Activated CD4-positive, alpha-beta memory T cell treated with anti-CD3 and anti-CD28 coated beads for 36 hours (primary cell): ENCODE results near the gene CLPTM1L. TPM values are rescaled to one million over a fixed set of nuclear protein-coding genes. Genes with fewer than 3 reads are reported as not detected.
"Not testable (repeated sequence)": the region's sequence is repeated elsewhere in the genome, so short reads cannot be mapped to it uniquely, and the experiment has no call there.

ENCODE experiments used
- CTCF ChIA-PET: fragments of 350-600 bp; sonication (Branson Sonifier 250); formaldehyde crosslinking; loops from one replicate; lab custom pipeline; 2021; ENCODE audit warnings: antibody characterized with exemption, inconsistent platforms; lab: Charles Lee
- POLR2A ChIA-PET: fragments of 350-600 bp; sonication (Branson Sonifier 250); formaldehyde crosslinking; loops from one replicate; lab custom pipeline; 2021; ENCODE audit warnings: antibody characterized with exemption; lab: Charles Lee
- DNase-seq: peaks from one replicate; pipeline ENCODE4 v3.0.0-alpha.2; 2020
- H3K27ac Mint-ChIP-seq: one replicate; pipeline ENCODE4 v1.8.0; 2021; ENCODE audit warnings: mixed read lengths
- H3K27me3 Mint-ChIP-seq: one replicate; pipeline ENCODE4 v1.8.0; 2021; ENCODE audit warnings: mixed read lengths
- H3K36me3 Mint-ChIP-seq: one replicate; pipeline ENCODE4 v1.8.0; 2021; ENCODE audit warnings: mixed read lengths
- H3K4me1 Mint-ChIP-seq: one replicate; pipeline ENCODE4 v1.8.0; 2021; ENCODE audit warnings: low read depth, mixed read lengths
- H3K4me3 Mint-ChIP-seq: one replicate; pipeline ENCODE4 v1.8.0; 2021; ENCODE audit warnings: mild to moderate bottlenecking, mixed read lengths
- H3K9me3 Mint-ChIP-seq: one replicate; pipeline ENCODE4 v1.8.0; 2021; ENCODE audit warnings: mixed read lengths
- intact Hi-C: fragments of 100-400 bp; cut with micrococcal nuclease; formaldehyde crosslinking; loops from one replicate; pipeline ENCODE4 v1.15.1; 2023
- total RNA-seq, 2 experiments: library from RNA; stranded (reverse); gene quantifications; one replicate each; pipeline ENCODE4 v1.2.3, GENCODE V29; 2021

Gene CLPTM1L
- total RNA-seq, 2 experiments from 2014 or later = 70.1 to 72.9 TPM

- peak overlapping the region; percentile 85 for H3K27ac Mint-ChIP-seq
- H3K9me3 Mint-ChIP-seq = no peaks in the 10 kb centered on the region
- peak overlapping the region; percentile 87 for H3K4me3 Mint-ChIP-seq
- intact Hi-C loops = loop anchor here (2.0 to 10.0 kb wide), 3 partner anchors 29 to 49 kb away; partner anchors contain the start of gene TERT
- ChIA-PET POLR2A (interaction anchor here (0.6 to 1.5 kb wide), 5 partner anchors 10 to 50 kb away, joined by 3 to 5 read pairs (median 3); partner anchors contain the start of gene TERT), CTCF (interaction anchor here (0.7 to 2.0 kb wide), 4 partner anchors 27 to 250 kb away, joined by 3 to 7 read pairs (median 3); no protein-coding TSS in a partner anchor)
- peaks cover 28% of the 10 kb centered on the region for H3K4me1 Mint-ChIP-seq
- H3K27me3 Mint-ChIP-seq = no peaks in the 10 kb centered on the region
- H3K36me3 Mint-ChIP-seq = peaks cover 27% of the 10 kb centered on the region
- DNase-seq = peak; percentile 35
These were observed 683 bp downstream of the CLPTM1L start for GRCh38 chr5:1343931-1344901.

GRCh38 chr5:1343315-1343751 is 1.6 kb downstream of the CLPTM1L start:
- H3K9me3 Mint-ChIP-seq = no peaks in the 10 kb centered on the region
- no peak overlapping the region for H3K27ac Mint-ChIP-seq
- ChIA-PET POLR2A (interaction anchor here (0.7 to 1.4 kb wide), 2 partner anchors 25 to 27 kb away, joined by 3 to 4 read pairs; no protein-coding TSS in a partner anchor), CTCF (no interaction called here)
- H3K27me3 Mint-ChIP-seq = no peaks in the 10 kb centered on the region
- peaks cover 28% of the 10 kb centered on the region for H3K4me1 Mint-ChIP-seq
- DNase-seq = no peak
- intact Hi-C loops = loop anchor here (10.0 kb wide), 1 partner anchor 49 kb away; the partner anchor contains the start of gene TERT
- peaks cover 30% of the 10 kb centered on the region for H3K36me3 Mint-ChIP-seq
- H3K4me3 Mint-ChIP-seq = peak overlapping the region; percentile 87

- H3K4me3 Mint-ChIP-seq, H3K27ac Mint-ChIP-seq, DNase-seq, POLR2A ChIA-PET, H3K9me3 Mint-ChIP-seq, H3K27me3 Mint-ChIP-seq, CTCF ChIA-PET: not testable (repeated sequence)
- H3K36me3 Mint-ChIP-seq = peaks cover 32% of the 10 kb centered on the region
- H3K4me1 Mint-ChIP-seq = peaks cover 28% of the 10 kb centered on the region
- intact Hi-C loops = loop anchor here (10.0 kb wide), 1 partner anchor 48 kb away; the partner anchor contains the start of gene TERT
These were observed 2.2 kb downstream of the CLPTM1L start for GRCh38 chr5:1342711-1343110.

GRCh38 chr5:1342268-1342667 is 2.6 kb downstream of the CLPTM1L start:
- CTCF ChIA-PET = interaction anchor here (1.0 kb wide), 1 partner anchor 173 kb away, joined by 3 read pairs; no protein-coding TSS in a partner anchor
- Mint-ChIP-seq H3K36me3 (peaks cover 34% of the 10 kb centered on the region), H3K4me1 (peaks cover 28% of the 10 kb centered on the region), H3K9me3 (no peaks in the 10 kb centered on the region), H3K27me3 (no peaks in the 10 kb centered on the region), H3K4me3 (no peak overlapping the region), H3K27ac (no peak overlapping the region)
- no peak for DNase-seq
- intact Hi-C loops = loop anchor here (10.0 kb wide), 1 partner anchor 47 kb away; the partner anchor contains the start of gene TERT
- POLR2A ChIA-PET = interaction anchor here (1.2 kb wide), 1 partner anchor 26 kb away, joined by 3 read pairs; no protein-coding TSS in a partner anchor

- Mint-ChIP-seq H3K4me3 (no peak overlapping the region), H3K27me3 (no peaks in the 10 kb centered on the region), H3K27ac (no peak overlapping the region), H3K36me3 (peaks cover 38% of the 10 kb centered on the region), H3K4me1 (peaks cover 28% of the 10 kb centered on the region), H3K9me3 (no peaks in the 10 kb centered on the region)
- no peak for DNase-seq
- POLR2A ChIA-PET = interaction anchor here (0.6 to 1.2 kb wide), 2 partner anchors 26 to 47 kb away, joined by 3 read pairs; no protein-coding TSS in a partner anchor
- CTCF ChIA-PET = interaction anchor here (1.0 kb wide), 1 partner anchor 173 kb away, joined by 3 read pairs; no protein-coding TSS in a partner anchor
- intact Hi-C loops = loop anchor here (10.0 kb wide), 1 partner anchor 47 kb away; the partner anchor contains the start of gene TERT
These were observed 3.0 kb downstream of the CLPTM1L start for GRCh38 chr5:1341863-1342262.

GRCh38 chr5:1339818-1340210 is 5.1 kb downstream of the CLPTM1L start:
- CTCF ChIA-PET, DNase-seq, H3K9me3 Mint-ChIP-seq, H3K27me3 Mint-ChIP-seq, POLR2A ChIA-PET, H3K4me3 Mint-ChIP-seq, H3K27ac Mint-ChIP-seq: not testable (repeated sequence)
- intact Hi-C loops = loop anchor here (10.0 kb wide), 1 partner anchor 45 kb away; the partner anchor contains the start of gene TERT
- peaks cover 20% of the 10 kb centered on the region for H3K4me1 Mint-ChIP-seq
- H3K36me3 Mint-ChIP-seq = peaks cover 43% of the 10 kb centered on the region

- intact Hi-C loops, POLR2A ChIA-PET: not testable (repeated sequence)
- peaks cover 20% of the 10 kb centered on the region for H3K4me1 Mint-ChIP-seq
These were observed 5.6 kb downstream of the CLPTM1L start for GRCh38 chr5:1339139-1339817.

GRCh38 chr5:1338506-1339070 is 6.3 kb downstream of the CLPTM1L start:
- Mint-ChIP-seq H3K4me3 (no peak overlapping the region), H3K36me3 (peaks cover 36% of the 10 kb centered on the region)
- intact Hi-C loops = no loop called here

More at GRCh38 chr5:1339139-1339817, 5.6 kb downstream of the CLPTM1L start:
- DNase-seq, H3K27me3 Mint-ChIP-seq, CTCF ChIA-PET, H3K9me3 Mint-ChIP-seq, H3K27ac Mint-ChIP-seq, H3K4me3 Mint-ChIP-seq: not testable (repeated sequence)
- peaks cover 43% of the 10 kb centered on the region for H3K36me3 Mint-ChIP-seq

GRCh38 chr5:1338196-1338490 is 6.8 kb downstream of the CLPTM1L start:
- H3K9me3 Mint-ChIP-seq = no peaks in the 10 kb centered on the region
- H3K4me1 Mint-ChIP-seq = peaks cover 10% of the 10 kb centered on the region

More at GRCh38 chr5:1338506-1339070, 6.3 kb downstream of the CLPTM1L start:
- Mint-ChIP-seq H3K27ac (no peak overlapping the region), H3K27me3 (no peaks in the 10 kb centered on the region), H3K4me1 (peaks cover 14% of the 10 kb centered on the region), H3K9me3 (no peaks in the 10 kb centered on the region)
- no peak for DNase-seq
- CTCF ChIA-PET = no interaction called here
- POLR2A ChIA-PET = no interaction called here

GRCh38 chr5:1337489-1338195 is 7.3 kb downstream of the CLPTM1L start:
- POLR2A ChIA-PET = interaction anchor here (1.1 kb wide), 1 partner anchor 61 kb away, joined by 3 read pairs; no protein-coding TSS in a partner anchor
- Mint-ChIP-seq H3K27me3 (no peaks in the 10 kb centered on the region), H3K4me1 (peaks cover 8% of the 10 kb centered on the region), H3K36me3 (peaks cover 33% of the 10 kb centered on the region), H3K9me3 (no peaks in the 10 kb centered on the region), H3K4me3 (no peak overlapping the region), H3K27ac (no peak overlapping the region)
- no peak for DNase-seq
- intact Hi-C loops = no loop called here
- CTCF ChIA-PET = no interaction called here

More at GRCh38 chr5:1338196-1338490, 6.8 kb downstream of the CLPTM1L start:
- intact Hi-C loops = no loop called here
- ChIA-PET POLR2A (no interaction called here), CTCF (no interaction called here)
- no peak for DNase-seq
- H3K4me3 Mint-ChIP-seq = no peak overlapping the region
- H3K27ac Mint-ChIP-seq = no peak overlapping the region
- no peaks in the 10 kb centered on the region for H3K27me3 Mint-ChIP-seq
- H3K36me3 Mint-ChIP-seq = peaks cover 34% of the 10 kb centered on the region
